Pancreas (tissue), 10 donors: ENCODE data around the gene INTS11. TPM values are rescaled to one million over a fixed set of nuclear protein-coding genes. Genes with fewer than 3 reads are reported as not detected.

Experiments used
- ATAC-seq, 4 donors: fragments of 200-7000 bp; cut with Tn5 transposase; one replicate each; pipeline versions ENCODE4 v1.8.0 to v1.9.1; 2020; ENCODE audit warnings: mild to moderate bottlenecking in 4 of 4, moderate library complexity in 4 of 4
- DNase-seq, 6 donors: peaks; one replicate each; pipeline ENCODE4 v3.0.0-alpha.2; 2020
- FAIRE-seq: peaks from 2 replicates; lab custom pipeline; 2012; peaks lifted over from hg19 to GRCh38; lab: Jason Lieb, UNC
- H3K27ac ChIP-seq, 4 donors: fragments of 200-600 bp; sonication (generic); 1 replicate in 3 of 4; 2 replicates in 1 of 4; pipeline versions ENCODE4 v1.5.0 to v1.8.0; 2020
- H3K27me3 ChIP-seq, 4 donors: fragments of 200-600 bp; one replicate each; pipeline ENCODE4 v1.8.0; 2021
- H3K36me3 ChIP-seq, 3 donors: fragments of 200-600 bp; sonication (generic) in 1 of 3; one replicate each; pipeline versions ENCODE4 v1.5.0 to v1.8.0; 2020 to 2021
- H3K4me1 ChIP-seq, 3 donors: fragments of 200-600 bp; one replicate each; pipeline ENCODE4 v1.8.0; 2021
- H3K4me3 ChIP-seq, 4 donors: fragments of 200-600 bp; sonication (generic) in 2 of 4; one replicate each; pipeline versions ENCODE4 v1.5.0 to v1.8.0; 2020 to 2021
- H3K9me3 ChIP-seq, 4 donors: fragments of 200-600 bp; one replicate each; pipeline ENCODE4 v1.8.0; 2021
- CTCF ChIP-seq, 4 donors: fragments of 200-600 bp; sonication (generic) in 3 of 4; IDR thresholded peaks; one replicate each; pipeline versions ENCODE4 v1.5.0 to v1.8.0; 2021; ENCODE audit warnings: antibody characterized with exemption in 4 of 4
- WGBS, 2 donors: extraction: QIAGEN DNeasy Blood & Tissue Kit; methylation state at CpG; one replicate each; pipeline ENCODE4 v1.1.7; 2013; 5-methylcytosine and 5-hydroxymethylcytosine counted together
- intact Hi-C, 3 donors: fragments of 100-400 bp; cut with DNase I; formaldehyde crosslinking; loops; one replicate each; pipeline versions ENCODE4 v1.11.1 to v1.14.2; 2022
- polyA plus RNA-seq, 2 donors: library from polyadenylated mRNA; stranded (reverse); fragments of 200-250 nt; gene quantifications; one replicate each; pipeline ENCODE4 v1.2.3, GENCODE V29; 2013
- total RNA-seq, 6 donors: library from RNA; stranded (reverse); fragmentation: NEBNext Ultra II Directional in 4 of 6; extraction: Animal tissue kit (Norgen Biotek cat#: 25700) in 4 of 6; gene quantifications; one replicate each; pipeline versions ENCODE4 v1.2.1 to v1.2.4, GENCODE V29; 2021 to 2023
- donor health status: healthy with polysubstance abuse.
- donor health status: DM: no; HTN: no; CAD: no; lungs with moderate emphysema.
- donor health status: DM: no; HTN: no; CAD: no.
- donor health status: control.
- donor health status: control.
- donor health status: Bipolar disorder and iron deficiency.
- donor health status: DM: yes; HTN: yes; CAD: no.
- donor health status: DM: no; HTN: no; CAD: no.
- donor health status: DM: no; HTN: no; CAD: no.
- donor health status: DM: yes; HTN: yes; CAD: no.

The INTS11 gene
- total and polyA plus RNA-seq, 8 donors, result 33.4 to 311 (median 58.9) TPM

GRCh38 chr1:1291548-1292441, 32.7 kb downstream of the INTS11 start:
- intact Hi-C loops, result loop anchor here (5.0 to 10.0 kb wide), 3 partner anchors 167 to 257 kb away; no protein-coding TSS in a partner anchor
- Histone ChIP-seq H3K4me3 (no peak overlapping the region), H3K36me3 (no peaks in the 10 kb centered on the region), H3K9me3 (no peaks in the 10 kb centered on the region), H3K27me3 (no peaks in the 10 kb centered on the region), H3K4me1 (no peaks in the 10 kb centered on the region), H3K27ac (no peak overlapping the region)
- DNase-seq, result peak; percentile 73 to 94 (median 82)
- ATAC-seq, result peak; percentile 84 to 91 (median 88)
- 32% methylated on average over 44 to 45 of the region's 45 CpGs for whole genome bisulfite sequencing, 2 donors
- peak; percentile 63 to 71 (median 64) for TF ChIP-seq CTCF (IDR thresholded peaks at IDR 0.05)
- FAIRE-seq, result no peak

- FAIRE-seq (no peak), DNase-seq (peak in 2 of 6 donors; percentile 53 to 82), ATAC-seq (peak in 3 of 4 donors; percentile 7 to 31 (median 17))
- intact Hi-C loops, result loop anchor here (5.0 to 10.0 kb wide), 3 partner anchors 166 to 256 kb away; no protein-coding TSS in a partner anchor
- Histone ChIP-seq H3K36me3 (no peaks in the 10 kb centered on the region), H3K9me3 (no peaks in the 10 kb centered on the region), H3K4me3 (no peak overlapping the region), H3K4me1 (no peaks in the 10 kb centered on the region), H3K27me3 (peaks cover 0 to 3% (median 0%) of the 10 kb centered on the region in 4 donors), H3K27ac (no peak overlapping the region)
- no peak for TF ChIP-seq CTCF (IDR thresholded peaks at IDR 0.05)
- WGBS, 2 donors, result 29 to 36% methylated on average over 18 to 28 of the region's 28 CpGs
Observed at GRCh38 chr1:1291023-1291528, 33.4 kb downstream of the INTS11 start.

- 43 to 46% methylated on average over 15 of the region's 15 CpGs for WGBS, 2 donors
- no peaks in the 10 kb centered on the region for H3K9me3 ChIP-seq
- intact Hi-C loops, result loop anchor here (5.0 to 10.0 kb wide), 3 partner anchors 165 to 255 kb away; no protein-coding TSS in a partner anchor
- H3K36me3 ChIP-seq, result no peaks in the 10 kb centered on the region
- H3K27me3 ChIP-seq, result peaks cover 0 to 4% (median 0%) of the 10 kb centered on the region in 4 donors
- FAIRE-seq, result no peak
- peak; percentile 56 to 94 (median 82) for DNase-seq
- peak; percentile 49 to 80 (median 76) for ATAC-seq
- H3K4me3 ChIP-seq, result no peak overlapping the region
- no peak overlapping the region for H3K27ac ChIP-seq
- no peaks in the 10 kb centered on the region for H3K4me1 ChIP-seq
- peak; percentile 65 to 69 (median 66) for TF ChIP-seq CTCF (IDR thresholded peaks at IDR 0.05)
Observed at GRCh38 chr1:1290238-1290731, 34.2 kb downstream of the INTS11 start.

- FAIRE-seq (no peak), ATAC-seq (no peak), DNase-seq (peak in 3 of 6 donors; percentile 31 to 81 (median 60))
- no peak overlapping the region for H3K27ac ChIP-seq
- 66 to 68% methylated on average over 44 to 46 of the region's 46 CpGs for WGBS, 2 donors
- H3K27me3 ChIP-seq, result peaks cover 0 to 4% (median 0%) of the 10 kb centered on the region in 4 donors
- TF ChIP-seq CTCF (IDR thresholded peaks at IDR 0.05), result no peak
- H3K4me1 ChIP-seq, result no peaks in the 10 kb centered on the region
- no peaks in the 10 kb centered on the region for H3K9me3 ChIP-seq
- intact Hi-C loops, result loop anchor here in 1 of 3 donors (10.0 kb wide), 1 partner anchor 303 kb away; the partner anchor contains the start of gene PERM1
- no peaks in the 10 kb centered on the region for H3K36me3 ChIP-seq
- no peak overlapping the region for H3K4me3 ChIP-seq
Observed at GRCh38 chr1:1287288-1288110, 37.0 kb downstream of the INTS11 start.
